Activated naive CD4-positive, alpha-beta T cell treated with anti-CD3 and anti-CD28 coated beads, Interleukin-2, amount 10 ng/mL, durations not matched to agents 7 days and 5 days (primary cell): ENCODE data around the gene RHOB.
A peak's percentile ranks its signal among the peaks of the same experiment; 100 is the strongest.

Experiments
- CTCF ChIA-PET: fragments of 350-600 bp; sonication (Branson Sonifier 250); formaldehyde crosslinking; loops from one replicate; lab custom pipeline; 2021; ENCODE audit warnings: antibody characterized with exemption; lab: Charles Lee
- DNase-seq: peaks from one replicate; pipeline ENCODE4 v3.0.0-alpha.2; 2020
- H3K27ac Mint-ChIP-seq: one replicate; pipeline ENCODE4 v1.8.0; 2021; ENCODE audit warnings: mild to moderate bottlenecking, moderate library complexity, mixed read lengths
- H3K27me3 Mint-ChIP-seq: one replicate; pipeline ENCODE4 v1.8.0; 2021; ENCODE audit warnings: mild to moderate bottlenecking, mixed read lengths
- H3K36me3 Mint-ChIP-seq: one replicate; pipeline ENCODE4 v1.8.0; 2021; ENCODE audit warnings: mixed read lengths
- H3K4me1 Mint-ChIP-seq: one replicate; pipeline ENCODE4 v1.8.0; 2021; ENCODE audit warnings: mixed read lengths
- H3K4me3 Mint-ChIP-seq: one replicate; pipeline ENCODE4 v1.8.0; 2021; ENCODE audit warnings: mild to moderate bottlenecking, moderate library complexity, mixed read lengths
- H3K9me3 Mint-ChIP-seq: one replicate; pipeline ENCODE4 v1.8.0; 2021; ENCODE audit warnings: mixed read lengths

RHOB gene

GRCh38 chr2:20425371-20425881, 21.4 kb upstream of the RHOB start:
- peaks cover 26% of the 10 kb centered on the region for H3K4me1 Mint-ChIP-seq
- peak overlapping the region; percentile 85 for H3K27ac Mint-ChIP-seq
- no peak for DNase-seq
- H3K4me3 Mint-ChIP-seq = no peak overlapping the region
- H3K27me3 Mint-ChIP-seq = peaks cover 22% of the 10 kb centered on the region
- no peaks in the 10 kb centered on the region for H3K9me3 Mint-ChIP-seq
- no peaks in the 10 kb centered on the region for H3K36me3 Mint-ChIP-seq
- CTCF ChIA-PET = interaction anchor here (1.0 to 6.7 kb wide), 5 partner anchors 14 to 218 kb away, joined by 3 to 82 read pairs (median 5); no protein-coding TSS in a partner anchor

DNA sequence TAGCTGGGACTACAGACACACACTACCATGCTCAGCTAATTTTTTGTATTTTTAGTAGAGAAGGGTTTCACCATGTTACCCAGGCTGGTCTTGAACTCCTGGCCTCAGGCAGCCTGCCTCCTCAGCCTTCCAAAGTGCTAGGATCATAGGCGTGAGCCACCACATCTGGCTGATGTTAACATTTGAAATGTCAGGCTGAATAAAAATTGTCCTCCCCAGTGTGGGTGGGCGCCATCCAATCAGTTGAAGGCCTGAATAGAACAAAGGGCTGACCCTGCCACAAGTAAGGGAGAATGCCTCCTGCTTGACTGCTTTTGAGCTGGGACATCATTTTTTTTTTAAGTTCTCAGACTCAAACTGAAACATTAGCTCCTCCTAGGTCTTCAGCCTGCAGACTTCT, 21.0 kb upstream of the RHOB start:
- CTCF ChIA-PET = interaction anchor here (0.7 to 6.7 kb wide), 3 partner anchors 14 to 217 kb away, joined by 3 to 82 read pairs (median 9); partner anchors contain the start of gene RHOB
- Mint-ChIP-seq H3K36me3 (no peaks in the 10 kb centered on the region), H3K4me3 (no peak overlapping the region), H3K4me1 (peaks cover 26% of the 10 kb centered on the region), H3K9me3 (no peaks in the 10 kb centered on the region), H3K27ac (no peak overlapping the region), H3K27me3 (peaks cover 24% of the 10 kb centered on the region)
- no peak for DNase-seq

DNA sequence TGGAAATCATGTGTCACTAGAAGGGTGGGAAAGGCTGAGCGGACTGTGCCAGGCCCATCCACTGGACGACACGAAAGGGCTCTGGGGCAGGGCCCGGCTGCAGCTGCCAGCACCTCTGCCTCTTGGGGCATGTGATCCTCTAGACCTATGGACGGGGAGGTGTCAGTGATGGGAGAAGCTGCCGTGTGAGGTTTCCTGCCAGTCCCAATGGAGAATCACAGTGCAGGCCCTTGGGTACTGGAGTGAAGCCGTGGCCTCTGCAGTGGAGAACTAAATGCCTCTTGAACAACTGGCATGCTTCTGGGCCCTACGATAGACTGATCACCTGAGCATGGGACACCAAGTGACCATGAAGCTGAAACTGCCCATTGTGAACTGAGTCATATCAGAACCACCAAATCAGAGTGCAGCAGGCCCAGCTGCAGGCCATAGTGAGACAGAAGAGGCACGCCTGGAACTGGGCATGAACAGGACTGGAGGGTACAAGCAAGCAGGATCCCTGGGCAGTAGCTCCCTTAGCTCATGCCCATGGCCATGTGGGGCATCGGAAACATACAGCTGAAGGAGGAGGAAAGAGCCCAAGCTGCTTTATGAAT, 18.8 kb upstream of the RHOB start:
- Mint-ChIP-seq H3K27me3 (peaks cover 21% of the 10 kb centered on the region), H3K36me3 (no peaks in the 10 kb centered on the region), H3K4me3 (no peak overlapping the region), H3K9me3 (no peaks in the 10 kb centered on the region), H3K4me1 (peaks cover 26% of the 10 kb centered on the region), H3K27ac (no peak overlapping the region)
- CTCF ChIA-PET = interaction anchor here (1.4 kb wide), 1 partner anchor 14 kb away, joined by 3 read pairs; no protein-coding TSS in a partner anchor
- DNase-seq = no peak

GRCh38 chr2:20428717-20429490, 18.0 kb upstream of the RHOB start:
- Mint-ChIP-seq H3K4me3 (no peak overlapping the region), H3K4me1 (peaks cover 22% of the 10 kb centered on the region), H3K9me3 (no peaks in the 10 kb centered on the region), H3K27ac (no peak overlapping the region), H3K36me3 (no peaks in the 10 kb centered on the region), H3K27me3 (peaks cover 19% of the 10 kb centered on the region)
- DNase-seq = no peak
- CTCF ChIA-PET = interaction anchor here (1.1 to 1.4 kb wide), 2 partner anchors 13 to 18 kb away, joined by 3 read pairs; no protein-coding TSS in a partner anchor

GRCh38 chr2:20429528-20429927, 17.3 kb upstream of the RHOB start:
- H3K9me3 Mint-ChIP-seq = no peaks in the 10 kb centered on the region
- peaks cover 19% of the 10 kb centered on the region for H3K27me3 Mint-ChIP-seq
- H3K4me3 Mint-ChIP-seq = no peak overlapping the region
- no peak overlapping the region for H3K27ac Mint-ChIP-seq
- DNase-seq = no peak
- CTCF ChIA-PET = interaction anchor here (1.1 kb wide), 1 partner anchor 18 kb away, joined by 3 read pairs; no protein-coding TSS in a partner anchor
- H3K36me3 Mint-ChIP-seq = no peaks in the 10 kb centered on the region
- peaks cover 17% of the 10 kb centered on the region for H3K4me1 Mint-ChIP-seq

DNA sequence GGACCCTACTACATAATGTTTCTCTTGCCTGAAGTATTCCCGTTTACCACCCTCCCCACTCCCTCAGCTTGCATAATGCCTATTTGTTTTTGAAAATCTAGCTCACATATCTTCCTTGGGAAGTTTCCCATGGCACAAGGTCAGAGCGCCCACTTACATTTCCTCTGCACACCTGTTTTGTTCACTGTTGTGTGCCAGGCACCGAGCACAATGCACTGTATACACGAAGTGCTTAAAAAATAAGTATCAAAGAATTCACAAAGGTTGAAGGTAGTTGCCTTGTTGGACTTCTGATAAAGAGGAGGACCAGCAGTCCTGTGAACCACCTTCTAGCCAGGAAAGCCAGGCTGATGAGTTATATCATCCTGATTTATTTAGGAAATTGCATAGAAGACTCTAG, 16.8 kb upstream of the RHOB start:
- H3K27ac Mint-ChIP-seq = no peak overlapping the region
- H3K4me3 Mint-ChIP-seq = no peak overlapping the region
- H3K36me3 Mint-ChIP-seq = no peaks in the 10 kb centered on the region
- CTCF ChIA-PET = interaction anchor here (0.6 kb wide), 1 partner anchor 104 kb away, joined by 3 read pairs; no protein-coding TSS in a partner anchor
- no peaks in the 10 kb centered on the region for H3K9me3 Mint-ChIP-seq
- DNase-seq = no peak
- H3K4me1 Mint-ChIP-seq = peaks cover 12% of the 10 kb centered on the region
- H3K27me3 Mint-ChIP-seq = peaks cover 16% of the 10 kb centered on the region

DNA sequence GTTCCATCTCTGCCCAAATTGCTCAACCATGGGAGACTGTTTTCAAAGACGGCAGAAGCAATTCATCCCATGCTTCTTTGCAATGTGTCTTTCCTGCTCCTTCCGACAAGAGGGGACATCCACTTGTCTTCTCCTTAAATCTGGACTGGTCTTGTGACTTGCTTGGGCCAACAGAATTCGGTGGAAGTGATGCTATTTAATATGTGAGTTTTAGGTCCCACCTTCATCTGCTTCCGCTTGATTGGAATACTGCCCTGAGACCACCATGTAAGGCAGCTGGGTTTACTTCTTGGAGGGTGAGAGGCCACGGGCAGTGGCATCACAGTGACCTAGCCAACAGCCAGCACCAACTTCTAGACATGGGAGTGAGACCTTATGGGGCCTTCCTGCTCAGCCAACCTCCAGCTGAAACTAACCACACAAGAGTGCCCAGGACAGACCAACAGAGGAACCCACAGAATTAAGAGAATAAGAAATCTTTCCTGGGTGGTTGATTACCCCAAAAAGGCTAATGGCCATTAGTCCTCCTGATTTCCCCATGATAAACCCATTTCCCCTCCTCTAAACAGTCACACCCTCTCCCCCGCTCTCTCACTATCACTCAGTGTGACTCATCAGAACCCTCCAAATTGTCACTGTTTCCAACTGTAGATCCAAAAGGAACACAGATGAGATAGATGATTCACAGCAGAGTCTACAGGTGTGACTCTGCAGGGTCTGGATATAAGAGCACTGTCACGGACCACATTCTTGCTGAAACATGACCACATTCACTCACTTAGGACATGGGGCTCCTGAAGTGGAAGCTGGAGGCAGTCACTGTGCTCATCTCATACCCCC, 16.2 kb upstream of the RHOB start:
- Mint-ChIP-seq H3K27ac (no peak overlapping the region), H3K27me3 (peaks cover 20% of the 10 kb centered on the region), H3K4me1 (peaks cover 5% of the 10 kb centered on the region), H3K4me3 (no peak overlapping the region), H3K9me3 (no peaks in the 10 kb centered on the region), H3K36me3 (no peaks in the 10 kb centered on the region)
- no peak for DNase-seq
- CTCF ChIA-PET = interaction anchor here (0.6 to 1.2 kb wide), 2 partner anchors 10 to 104 kb away, joined by 3 read pairs; no protein-coding TSS in a partner anchor

GRCh38 chr2:20431301-20431698, 15.6 kb upstream of the RHOB start:
- Mint-ChIP-seq H3K9me3 (no peaks in the 10 kb centered on the region), H3K4me1 (no peaks in the 10 kb centered on the region), H3K4me3 (no peak overlapping the region), H3K36me3 (no peaks in the 10 kb centered on the region), H3K27ac (no peak overlapping the region), H3K27me3 (peaks cover 20% of the 10 kb centered on the region)
- CTCF ChIA-PET = interaction anchor here (1.2 to 4.5 kb wide), 2 partner anchors 9 to 20 kb away, joined by 3 to 16 read pairs; no protein-coding TSS in a partner anchor
- no peak for DNase-seq

GRCh38 chr2:20431772-20432171, 15.1 kb upstream of the RHOB start:
- no peak overlapping the region for H3K4me3 Mint-ChIP-seq
- H3K36me3 Mint-ChIP-seq = no peaks in the 10 kb centered on the region
- CTCF ChIA-PET = interaction anchor here (1.2 to 4.5 kb wide), 2 partner anchors 9 to 21 kb away, joined by 3 to 16 read pairs; no protein-coding TSS in a partner anchor
- no peaks in the 10 kb centered on the region for H3K4me1 Mint-ChIP-seq
- peaks cover 25% of the 10 kb centered on the region for H3K27me3 Mint-ChIP-seq
- no peak overlapping the region for H3K27ac Mint-ChIP-seq
- DNase-seq = no peak
- no peaks in the 10 kb centered on the region for H3K9me3 Mint-ChIP-seq

GRCh38 chr2:20432714-20433113, 14.2 kb upstream of the RHOB start:
- CTCF ChIA-PET = interaction anchor here (1.2 to 4.5 kb wide), 3 partner anchors 9 to 210 kb away, joined by 4 to 16 read pairs (median 5); no protein-coding TSS in a partner anchor
- Mint-ChIP-seq H3K4me3 (no peak overlapping the region), H3K9me3 (no peaks in the 10 kb centered on the region), H3K36me3 (no peaks in the 10 kb centered on the region), H3K27ac (no peak overlapping the region), H3K27me3 (peaks cover 34% of the 10 kb centered on the region), H3K4me1 (no peaks in the 10 kb centered on the region)
- no peak for DNase-seq

DNA sequence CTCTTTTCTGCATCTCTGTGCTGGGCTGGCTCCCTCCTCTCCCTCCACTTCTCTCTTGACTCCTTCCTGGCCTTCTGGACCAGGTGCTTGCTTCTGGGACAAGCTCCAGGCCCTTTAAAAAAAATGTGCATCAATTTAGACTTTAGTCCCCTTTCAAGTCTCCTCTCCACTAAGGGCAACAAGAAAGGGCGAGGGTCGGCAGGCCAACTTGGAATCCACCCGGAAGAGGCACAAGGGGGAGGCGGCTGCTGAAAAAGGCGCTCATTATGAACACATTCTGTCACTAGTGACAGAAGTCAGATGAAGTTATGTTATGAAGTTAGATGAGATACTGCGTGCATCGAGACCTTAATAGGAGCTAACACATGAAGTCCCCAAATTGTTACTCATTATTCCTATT, 13.6 kb upstream of the RHOB start:
- Mint-ChIP-seq H3K4me3 (no peak overlapping the region), H3K27me3 (peaks cover 36% of the 10 kb centered on the region), H3K36me3 (no peaks in the 10 kb centered on the region), H3K4me1 (no peaks in the 10 kb centered on the region), H3K9me3 (no peaks in the 10 kb centered on the region), H3K27ac (no peak overlapping the region)
- CTCF ChIA-PET = interaction anchor here (1.2 to 4.5 kb wide), 3 partner anchors 10 to 209 kb away, joined by 4 to 16 read pairs (median 5); no protein-coding TSS in a partner anchor
- DNase-seq = no peak

GRCh38 chr2:20433946-20434553, 12.8 kb upstream of the RHOB start:
- DNase-seq = no peak
- CTCF ChIA-PET = interaction anchor here (1.2 to 4.5 kb wide), 3 partner anchors 10 to 208 kb away, joined by 4 to 16 read pairs (median 5); no protein-coding TSS in a partner anchor
- Mint-ChIP-seq H3K27me3 (peaks cover 42% of the 10 kb centered on the region), H3K9me3 (no peaks in the 10 kb centered on the region), H3K4me1 (no peaks in the 10 kb centered on the region), H3K27ac (no peak overlapping the region), H3K36me3 (no peaks in the 10 kb centered on the region), H3K4me3 (no peak overlapping the region)
